Endothelial cell of umbilical vein (primary cell): ENCODE measurements around the gene ITPRID1. TPM values are rescaled to one million over a fixed set of nuclear protein-coding genes. Genes with fewer than 3 reads are reported as not detected.

Experiments used
- BruUV-seq: library from RNA; stranded (reverse); fragments of 400-500 nt; replicated peaks from 2 replicates; lab custom pipeline; 2021; lab: Mats Ljungman, UMichigan
- CTCF ChIA-PET: fragments of 300-600, 350-600 bp; sonication (Branson Sonifier 250); formaldehyde crosslinking; loops from one replicate; lab custom pipeline; 2021; ENCODE audit warnings: antibody characterized with exemption, inconsistent platforms; lab: Charles Lee
- POLR2A ChIA-PET: fragments of 300-600, 350-600 bp; sonication (Branson Sonifier 250); formaldehyde crosslinking; loops from one replicate; lab custom pipeline; 2021; ENCODE audit warnings: antibody characterized with exemption, inconsistent platforms; lab: Charles Lee
- DNase-seq: peaks from one replicate; pipeline ENCODE4 v3.0.0-alpha.2; 2011; ENCODE audit warnings: low read depth, low spot score
- FAIRE-seq: peaks from 2 replicates; lab custom pipeline; 2011; peaks lifted over from hg19 to GRCh38; lab: Jason Lieb, UNC
- H2AFZ ChIP-seq: 2 replicates; pipeline ENCODE4 v1.6.0; 2012; ENCODE audit warnings: low read depth, low read length, control low read depth, inconsistent platforms
- H3K27ac ChIP-seq: 2 replicates; pipeline ENCODE4 v1.5.1; 2011; ENCODE audit warnings: low read depth, mild to moderate bottlenecking, control low read depth, low read length, moderate library complexity; ENCODE audit not compliant: insufficient read depth
- H3K27me3 ChIP-seq, 2 experiments: 2 replicates each; pipeline versions ENCODE4 v1.6.0 to v1.6.1; 2011; ENCODE audit warnings: low read length in 2 of 2, mixed read lengths in 1 of 2; ENCODE audit not compliant: control insufficient read depth in 2 of 2, insufficient read depth in 2 of 2
- H3K36me3 ChIP-seq, 2 experiments: 2 replicates in 1 of 2; 3 replicates in 1 of 2; pipeline ENCODE4 v1.5.1; 2011; ENCODE audit warnings: low read length in 2 of 2, mild to moderate bottlenecking in 1 of 2, moderate library complexity in 1 of 2; ENCODE audit not compliant: control insufficient read depth in 2 of 2, insufficient read depth in 2 of 2; ENCODE audit errors: extremely low read depth in 1 of 2
- H3K4me1 ChIP-seq: 3 replicates; pipeline ENCODE4 v1.5.1; 2011; ENCODE audit warnings: mild to moderate bottlenecking, low read length; ENCODE audit not compliant: control insufficient read depth, insufficient read depth; ENCODE audit errors: extremely low read depth
- H3K4me2 ChIP-seq: 2 replicates; pipeline ENCODE4 v1.6.1; 2011; ENCODE audit warnings: low read length, control low read depth, mixed read lengths; ENCODE audit not compliant: insufficient read depth
- H3K4me3 ChIP-seq, 3 experiments: fragments of 200-600 bp in 1 of 3; sonication (generic), shearing (Covaris generic) in 1 of 3; replicated peaks in 1 of 3; 2 replicates each; pipeline ENCODE4 v1.5.1; 2011 to 2016; ENCODE audit warnings: control low read depth in 3 of 3, low read length in 3 of 3, mild to moderate bottlenecking in 2 of 3, inconsistent platforms in 1 of 3, low read depth in 1 of 3, moderate library complexity in 1 of 3; ENCODE audit not compliant: insufficient read depth in 1 of 3
- H3K79me2 ChIP-seq: 2 replicates; pipeline ENCODE4 v1.6.0; 2012; ENCODE audit warnings: low read length, inconsistent platforms; ENCODE audit not compliant: control insufficient read depth, insufficient read depth
- H3K9ac ChIP-seq: replicated peaks from 2 replicates; pipeline ENCODE3; 2011; ENCODE audit warnings: low read length, control low read depth; ENCODE audit not compliant: insufficient read depth; ENCODE audit errors: extremely low read depth
- H3K9me1 ChIP-seq: replicated peaks from 3 replicates; pipeline ENCODE4 v1.6.0; 2011; ENCODE audit warnings: mild to moderate bottlenecking, low read length; ENCODE audit not compliant: control insufficient read depth, insufficient read depth; ENCODE audit errors: extremely low read depth
- H3K9me3 ChIP-seq: replicated peaks from 2 replicates; pipeline ENCODE4 v1.5.1; 2012; ENCODE audit warnings: low read length, inconsistent platforms; ENCODE audit not compliant: control insufficient read depth, insufficient read depth
- H4K20me1 ChIP-seq: replicated peaks from 2 replicates; pipeline ENCODE3; 2011; ENCODE audit warnings: mild to moderate bottlenecking, low read length; ENCODE audit not compliant: control insufficient read depth, insufficient read depth; ENCODE audit errors: extremely low read depth
- CTCF ChIP-seq, 2 donors: IDR thresholded peaks; 1 replicate in 1 of 2; 2 replicates in 1 of 2; pipeline ENCODE4 v1.5.1; 2011; ENCODE audit warnings: low read length in 2 of 2, mild to moderate bottlenecking in 2 of 2, moderate library complexity in 2 of 2, control low read depth in 1 of 2, inconsistent platforms in 1 of 2, low read depth in 1 of 2; ENCODE audit not compliant: insufficient read depth in 1 of 2; ENCODE audit errors: extremely low read depth in 1 of 2
- EZH2 ChIP-seq: IDR thresholded peaks from 2 replicates; pipeline ENCODE4 v1.6.1; 2012; ENCODE audit warnings: borderline replicate concordance, low read depth, mild to moderate bottlenecking, moderate library complexity, low read length, inconsistent platforms; ENCODE audit not compliant: severe bottlenecking
- FOS ChIP-seq: IDR thresholded peaks from 2 replicates; pipeline ENCODE4 v1.6.1; 2011; ENCODE audit warnings: mild to moderate bottlenecking, low read length, moderate library complexity, borderline replicate concordance; ENCODE audit not compliant: insufficient read depth
- GATA2 ChIP-seq: IDR thresholded peaks from 2 replicates; pipeline ENCODE4 v1.7.0; 2011; ENCODE audit warnings: low read depth, mild to moderate bottlenecking, moderate library complexity, mixed read lengths, low read length; ENCODE audit not compliant: insufficient read length, insufficient read depth
- JUN ChIP-seq: IDR thresholded peaks from 2 replicates; pipeline ENCODE4 v1.6.1; 2011; ENCODE audit warnings: borderline replicate concordance, low read depth; ENCODE audit not compliant: insufficient read length, insufficient read depth
- MAX ChIP-seq: IDR thresholded peaks from 2 replicates; pipeline ENCODE4 v1.6.1; 2011; ENCODE audit not compliant: insufficient read depth, insufficient read length
- MYC ChIP-seq: IDR thresholded peaks from one replicate; pipeline ENCODE4 v1.6.1; 2011; ENCODE audit warnings: mild to moderate bottlenecking, low read depth, low read length
- POLR2A ChIP-seq: IDR thresholded peaks from 2 replicates; pipeline ENCODE4 v1.6.1; 2012; ENCODE audit warnings: low read depth, mild to moderate bottlenecking, control low read depth, low read length
- POLR2AphosphoS5 ChIP-seq: IDR thresholded peaks from 2 replicates; pipeline ENCODE4 v1.6.1; 2012; ENCODE audit warnings: low read depth, mild to moderate bottlenecking, control low read depth, low read length, moderate library complexity; ENCODE audit not compliant: insufficient read depth
- dilution Hi-C: fragments of 300-500 bp; cut with MboI; formaldehyde crosslinking; loops from one replicate; pipeline ENCODE4 v1.15.0; 2019; ENCODE audit warnings: low sequenced_read_pairs; ENCODE audit not compliant: extremely low pct_ligation_motif_present
- intact Hi-C: fragments of 100-400 bp; cut with micrococcal nuclease; formaldehyde crosslinking; loops from one replicate; pipeline ENCODE4 v1.10.0; 2022
- polyA plus RNA-seq, 4 experiments: library from polyadenylated mRNA; depleted of rRNA in 3 of 4; stranded (reverse) in 3 of 4; unstranded in 1 of 4; fragments of >200 nt; gene quantifications; 2 replicates each; pipeline versions ENCODE4 v1.2.1 to v1.2.3, GENCODE V29; 2011 to 2012; ENCODE audit warnings: missing spikeins in 1 of 4
- total RNA-seq: library from RNA; stranded (reverse); gene quantifications from 2 replicates; pipeline ENCODE4 v1.2.3, GENCODE V29; 2021

ITPRID1 gene
- total and polyA plus RNA-seq, 2 donors (not counting 3 experiments of a cell fraction or from before 2014, with no cell fraction given), result not detected

GRCh38 chr7:31692871-31693270, 179.0 kb downstream of the ITPRID1 start:
- CTCF ChIA-PET, result interaction anchor here (1.6 kb wide), 1 partner anchor 44 kb away, joined by 4 read pairs; no protein-coding TSS in a partner anchor
- no peaks in the 10 kb centered on the region for H3K36me3 ChIP-seq
- no peaks in the 10 kb centered on the region for H3K9me1 ChIP-seq
- BruUV-seq, result no TSS peak
- DNase-seq (no peak), FAIRE-seq (no peak)
- intact Hi-C loops (no loop called here), dilution Hi-C loops (no loop called here)
- no peak overlapping the region for H3K27ac ChIP-seq
- POLR2A ChIA-PET, result no interaction called here
- TF ChIP-seq CTCF (IDR thresholded peaks at IDR 0.05; ENCODE audit: extremely low read depth in 1 of 2, insufficient read depth in 1 of 2, low read depth in 1 of 2, low read length in 2 of 2) (no peak), FOS (no peak), POLR2A (no peak), EZH2 (no peak), MYC (no peak), POLR2AphosphoS5 (no peak), JUN (no peak), GATA2 (no peak), MAX (no peak)
- H3K9ac ChIP-seq, result no peak overlapping the region
- H3K4me3 ChIP-seq, result no peak overlapping the region
- no peaks in the 10 kb centered on the region for H3K79me2 ChIP-seq
- H2AFZ ChIP-seq, result no peak overlapping the region
- no peaks in the 10 kb centered on the region for H4K20me1 ChIP-seq
- peaks cover 0 to 5% of the 10 kb centered on the region in 2 experiments for H3K27me3 ChIP-seq
- H3K9me3 ChIP-seq, result no peaks in the 10 kb centered on the region
- no peaks in the 10 kb centered on the region for H3K4me1 ChIP-seq
- H3K4me2 ChIP-seq, result no peak overlapping the region
